ENCODE results near the gene ISX. TPM values are rescaled to one million over a fixed set of nuclear protein-coding genes. Genes with fewer than 3 reads are reported as not detected.

Gene ISX
- total RNA-seq, 4 donors from 2014 or later: 26.4 to 187 (median 115) TPM

DNA sequence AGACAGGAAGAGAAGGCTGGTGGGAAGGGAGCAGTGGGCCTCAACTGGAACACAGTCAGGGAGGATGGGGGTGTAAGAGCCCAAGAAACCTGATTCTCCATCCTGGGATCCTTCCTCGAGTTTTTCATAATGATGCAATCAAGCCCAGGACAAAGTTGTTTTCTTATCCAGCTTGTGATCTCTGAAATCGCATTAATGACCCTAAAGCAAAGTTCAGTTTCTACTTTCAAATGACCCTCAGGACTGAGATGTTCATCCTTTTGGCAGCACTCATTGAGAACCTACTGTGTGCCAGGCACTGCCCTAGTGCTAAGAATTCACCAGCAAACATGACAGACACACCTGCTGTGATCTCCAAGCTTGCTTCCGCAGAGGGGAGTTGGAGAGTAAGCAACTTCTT lies 45.3 kb downstream of the ISX start:
- H3K27ac ChIP-seq: peak overlapping the region in 3 of 4 donors; percentile 69 to 86 (median 85)
- H3K27me3 ChIP-seq: no peaks in the 10 kb centered on the region
- no peak overlapping the region for H3K4me3 ChIP-seq
- H3K36me3 ChIP-seq: no peaks in the 10 kb centered on the region
- peak in 1 of 3 donors; percentile 52 for DNase-seq
- TF ChIP-seq POLR2A (IDR thresholded peaks at IDR 0.05): no peak
- TF ChIP-seq, protein P1, sequence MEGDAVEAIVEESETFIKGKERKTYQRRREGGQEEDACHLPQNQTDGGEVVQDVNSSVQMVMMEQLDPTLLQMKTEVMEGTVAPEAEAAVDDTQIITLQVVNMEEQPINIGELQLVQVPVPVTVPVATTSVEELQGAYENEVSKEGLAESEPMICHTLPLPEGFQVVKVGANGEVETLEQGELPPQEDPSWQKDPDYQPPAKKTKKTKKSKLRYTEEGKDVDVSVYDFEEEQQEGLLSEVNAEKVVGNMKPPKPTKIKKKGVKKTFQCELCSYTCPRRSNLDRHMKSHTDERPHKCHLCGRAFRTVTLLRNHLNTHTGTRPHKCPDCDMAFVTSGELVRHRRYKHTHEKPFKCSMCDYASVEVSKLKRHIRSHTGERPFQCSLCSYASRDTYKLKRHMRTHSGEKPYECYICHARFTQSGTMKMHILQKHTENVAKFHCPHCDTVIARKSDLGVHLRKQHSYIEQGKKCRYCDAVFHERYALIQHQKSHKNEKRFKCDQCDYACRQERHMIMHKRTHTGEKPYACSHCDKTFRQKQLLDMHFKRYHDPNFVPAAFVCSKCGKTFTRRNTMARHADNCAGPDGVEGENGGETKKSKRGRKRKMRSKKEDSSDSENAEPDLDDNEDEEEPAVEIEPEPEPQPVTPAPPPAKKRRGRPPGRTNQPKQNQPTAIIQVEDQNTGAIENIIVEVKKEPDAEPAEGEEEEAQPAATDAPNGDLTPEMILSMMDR (IDR thresholded peaks at IDR 0.05): peak in 1 of 6 experiments; percentile 6
- peaks cover 0 to 15% (median 0%) of the 10 kb centered on the region in 4 donors for H3K4me1 ChIP-seq
- no peaks in the 10 kb centered on the region for H3K9me3 ChIP-seq

DNA sequence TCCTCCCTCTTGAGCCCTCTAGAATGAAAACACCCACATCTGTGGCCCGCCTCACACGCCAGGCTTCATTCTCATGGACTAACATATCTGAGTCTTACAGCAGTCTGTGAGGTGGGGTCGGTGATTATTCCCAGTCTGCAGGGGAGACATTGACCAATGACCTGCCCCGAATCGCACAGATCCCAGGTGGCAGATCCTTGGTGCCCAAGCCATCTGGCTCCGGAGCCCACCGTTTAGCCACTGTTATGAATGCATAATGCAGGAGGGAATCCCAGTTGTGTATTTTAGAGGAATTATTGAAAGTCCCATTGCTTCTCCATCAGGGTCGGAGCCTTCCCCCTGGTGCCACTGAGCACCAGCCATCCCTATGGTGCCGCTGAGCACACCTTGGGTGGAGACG lies 47.4 kb downstream of the ISX start:
- H3K27ac ChIP-seq: peak overlapping the region in 1 of 4 donors; percentile 20
- no peaks in the 10 kb centered on the region for H3K36me3 ChIP-seq
- H3K9me3 ChIP-seq: no peaks in the 10 kb centered on the region
- no peak overlapping the region for H3K4me3 ChIP-seq
- TF ChIP-seq POLR2A (IDR thresholded peaks at IDR 0.05): no peak
- H3K4me1 ChIP-seq: peaks cover 0 to 27% (median 0%) of the 10 kb centered on the region in 4 donors
- no peak for DNase-seq
- no peaks in the 10 kb centered on the region for H3K27me3 ChIP-seq

DNA sequence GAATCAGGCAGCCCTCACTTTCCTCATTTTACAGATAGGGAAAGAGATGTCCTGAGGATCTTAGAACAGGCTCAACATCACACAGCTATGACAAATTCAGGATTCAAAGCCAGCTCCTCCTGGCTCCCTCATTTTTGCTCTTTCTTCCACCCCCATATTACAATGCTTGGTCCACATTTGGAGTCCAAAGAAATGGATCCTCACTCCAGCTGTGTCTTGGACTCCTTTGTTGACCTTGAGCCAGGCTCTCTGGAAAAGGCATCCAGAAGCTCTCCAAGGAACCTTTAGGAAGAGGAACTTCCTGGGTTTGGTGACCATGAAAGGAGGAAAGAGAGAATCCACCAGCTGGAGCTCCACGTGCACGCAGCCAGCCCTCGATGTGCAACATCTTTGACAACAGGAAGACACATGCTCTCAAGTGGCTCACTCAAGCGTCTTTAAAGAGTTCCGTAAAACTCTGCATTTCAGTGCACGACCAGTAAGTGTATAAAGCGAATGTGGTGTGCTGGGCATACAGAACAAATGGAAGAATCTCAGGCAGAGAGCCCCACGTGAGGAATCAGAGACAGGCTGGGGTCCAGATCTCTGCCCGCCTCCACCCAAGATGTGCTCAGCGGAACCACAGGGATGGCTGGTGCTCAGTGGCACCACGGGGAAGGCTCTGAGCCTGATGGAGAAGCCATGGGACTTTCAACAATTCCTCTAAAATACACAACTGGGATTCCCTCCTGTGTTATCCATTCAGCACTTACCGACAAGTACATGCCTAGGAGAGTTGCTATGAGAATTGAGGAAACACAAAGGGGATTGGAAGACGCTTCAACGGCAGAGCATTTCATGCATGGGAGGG lies 48.4 kb downstream of the ISX start:
- Histone ChIP-seq H3K4me3 (no peak overlapping the region), H3K9me3 (no peaks in the 10 kb centered on the region), H3K27ac (no peak overlapping the region), H3K27me3 (no peaks in the 10 kb centered on the region), H3K4me1 (peaks cover 0 to 31% (median 0%) of the 10 kb centered on the region in 4 donors), H3K36me3 (no peaks in the 10 kb centered on the region)
- TF ChIP-seq, protein P1 (IDR thresholded peaks at IDR 0.05): no peak
- TF ChIP-seq POLR2A (IDR thresholded peaks at IDR 0.05): no peak
- DNase-seq: no peak

DNA sequence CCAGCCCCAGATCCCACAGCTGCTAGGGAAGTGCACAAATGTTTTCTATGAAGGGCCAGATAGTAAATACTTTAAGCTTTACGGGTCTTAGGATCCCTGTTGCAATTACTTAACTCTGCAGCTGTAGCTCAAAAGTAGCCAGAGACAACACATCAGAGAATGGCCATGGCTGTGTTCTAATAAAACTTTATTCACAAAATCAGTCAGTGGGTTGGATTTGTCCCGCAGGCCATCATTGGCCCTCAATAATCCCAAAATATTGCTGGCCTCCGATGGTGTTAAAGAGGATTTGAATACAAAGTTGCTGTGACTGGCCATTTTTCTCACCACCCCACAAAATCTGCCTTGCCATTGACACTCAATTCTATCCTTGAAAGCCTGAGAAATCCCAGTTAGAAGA lies 49.6 kb downstream of the ISX start:
- TF ChIP-seq, protein P1 (IDR thresholded peaks at IDR 0.05): no peak
- TF ChIP-seq POLR2A (IDR thresholded peaks at IDR 0.05): no peak
- Histone ChIP-seq H3K4me3 (no peak overlapping the region), H3K9me3 (no peaks in the 10 kb centered on the region), H3K36me3 (no peaks in the 10 kb centered on the region), H3K27ac (peak overlapping the region in 3 of 4 donors; percentile 48 to 90 (median 75)), H3K4me1 (peaks cover 0 to 24% (median 0%) of the 10 kb centered on the region in 4 donors), H3K27me3 (no peaks in the 10 kb centered on the region)
- DNase-seq: no peak

DNA sequence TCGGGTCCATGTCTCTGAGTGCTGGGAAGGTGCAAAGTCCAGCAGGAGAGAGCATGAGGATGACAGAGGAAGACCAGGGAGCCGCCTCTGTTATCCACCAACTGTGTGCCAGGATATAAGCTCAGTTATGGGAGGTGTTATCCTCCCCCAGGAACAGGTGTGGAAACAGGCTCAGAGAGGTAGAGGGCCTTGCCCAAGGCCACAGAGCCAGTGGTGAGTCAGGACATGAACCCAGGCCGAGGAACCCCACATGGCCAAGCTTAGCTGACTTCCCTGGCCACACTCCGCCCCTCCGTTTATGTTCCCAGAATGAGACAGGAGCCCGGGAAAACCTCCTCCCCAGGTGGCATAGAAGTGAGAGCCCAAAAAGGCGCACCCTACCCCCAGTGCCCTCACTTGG lies 50.3 kb downstream of the ISX start:
- no peaks in the 10 kb centered on the region for H3K27me3 ChIP-seq
- no peaks in the 10 kb centered on the region for H3K9me3 ChIP-seq
- H3K4me3 ChIP-seq: no peak overlapping the region
- peak in 2 of 3 donors; percentile 68 to 81 for DNase-seq
- no peaks in the 10 kb centered on the region for H3K36me3 ChIP-seq
- H3K4me1 ChIP-seq: peaks cover 0 to 22% (median 0%) of the 10 kb centered on the region in 4 donors
- peak in 1 of 2 donors; percentile 33 for TF ChIP-seq POLR2A (IDR thresholded peaks at IDR 0.05)
- TF ChIP-seq, protein P1 (IDR thresholded peaks at IDR 0.05): no peak
- peak overlapping the region in 3 of 4 donors; percentile 65 to 90 (median 75) for H3K27ac ChIP-seq

DNA sequence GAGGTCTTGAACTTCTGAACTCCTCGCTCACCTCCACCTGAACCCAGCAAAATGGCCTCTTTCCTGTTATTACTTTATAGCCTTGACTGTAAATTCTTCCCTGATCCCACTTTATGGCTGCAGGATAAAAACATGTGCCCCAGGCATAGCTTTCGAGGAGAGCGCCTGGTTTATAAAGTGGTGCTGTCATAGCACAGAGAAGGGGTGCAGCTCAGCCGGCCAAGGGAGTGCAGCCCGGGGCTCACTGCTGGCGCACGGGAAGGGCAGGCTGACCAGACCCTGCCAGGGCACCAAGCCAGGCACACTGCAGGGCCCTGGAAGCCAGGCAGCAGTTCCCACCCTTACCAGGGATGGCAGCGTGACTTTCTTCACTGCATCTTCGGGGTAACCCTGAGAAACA lies 50.9 kb downstream of the ISX start:
- Histone ChIP-seq H3K4me3 (peak overlapping the region in 2 of 4 donors; percentile 26 to 31), H3K4me1 (peaks cover 0 to 22% (median 0%) of the 10 kb centered on the region in 4 donors), H3K9me3 (no peaks in the 10 kb centered on the region), H3K27ac (peak overlapping the region in 3 of 4 donors; percentile 57 to 90 (median 75)), H3K36me3 (no peaks in the 10 kb centered on the region), H3K27me3 (no peaks in the 10 kb centered on the region)
- peak in 2 of 3 donors; percentile 76 to 84 for DNase-seq
- TF ChIP-seq, protein P1 (IDR thresholded peaks at IDR 0.05): peak in 3 of 6 experiments; percentile 31 to 50 (median 33)
- TF ChIP-seq POLR2A (IDR thresholded peaks at IDR 0.05): peak; percentile 79 to 90
